ENCODE measurements around the gene CENPN.

DNA sequence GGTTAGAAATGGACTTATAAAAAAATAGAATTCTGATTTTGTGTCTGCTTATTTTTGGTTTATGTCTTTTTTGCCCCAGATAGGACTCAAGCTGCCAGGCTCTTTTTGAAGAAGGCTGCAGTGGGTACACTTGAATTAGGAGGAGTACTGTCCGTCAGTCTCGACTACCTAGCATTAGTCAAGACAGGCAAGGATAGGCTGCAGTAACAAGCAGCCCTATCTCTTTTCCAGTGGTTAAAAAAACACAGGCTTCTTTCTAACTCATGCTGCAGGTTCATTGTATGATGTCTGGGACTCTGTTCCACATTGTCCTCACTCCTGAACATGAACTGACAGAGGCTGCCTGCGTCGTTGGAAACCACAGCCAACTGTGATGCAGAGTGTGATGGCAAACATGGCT is 62.0 kb downstream of the CENPN start:
- TF ChIP-seq CTCF (IDR thresholded peaks at IDR 0.05) = no peak
- TF ChIP-seq POLR2A (IDR thresholded peaks at IDR 0.05) = no peak
